ENCODE results near the gene SEPTIN3.

Gene SEPTIN3

GRCh38 chr22:41934284-41935014 is 34.8 kb upstream of the SEPTIN3 start:
- Histone ChIP-seq H3K9me2 (replicated peaks; ENCODE audit: control insufficient read depth, low read length) (no peaks in the 10 kb centered on the region), H3K27me3 (ENCODE audit: control insufficient read depth, low read length) (no peaks in the 10 kb centered on the region), H4K20me1 (ENCODE audit: control insufficient read depth, insufficient read depth, low read depth, low read length) (no peaks in the 10 kb centered on the region), H3K36me3 (ENCODE audit: control insufficient read depth, low read length) (peaks cover 70% of the 10 kb centered on the region), H3F3A (ENCODE audit: control insufficient read depth, insufficient read depth) (peaks cover 58% of the 10 kb centered on the region), H3K4me3 (ENCODE audit: low read length) (peak overlapping the region; percentile 52), H3K9me3 (ENCODE audit: control insufficient read depth, insufficient read depth, low read length) (no peaks in the 10 kb centered on the region), H3K27ac (ENCODE audit: low read depth, low read length) (peak overlapping the region; percentile 95), H3K4me1 (ENCODE audit: control insufficient read depth, low read length) (peaks cover 100% of the 10 kb centered on the region), H3K79me2 (ENCODE audit: control insufficient read depth, low read length) (peaks cover 39% of the 10 kb centered on the region), H3K4me2 (ENCODE audit: low read length) (peak overlapping the region; percentile 87)
- no peak for TF ChIP-seq EZH2phosphoT487 (IDR thresholded peaks at IDR 0.05; ENCODE audit: borderline replicate concordance, low read length)
- no peak for TF ChIP-seq CTCF (IDR thresholded peaks at IDR 0.05; ENCODE audit: low read depth, low read length, poor library complexity, severe bottlenecking)

GRCh38 chr22:41935015-41935351 is 34.3 kb upstream of the SEPTIN3 start:
- peaks cover 60% of the 10 kb centered on the region for H3F3A ChIP-seq (ENCODE audit: control insufficient read depth, insufficient read depth)
- peaks cover 43% of the 10 kb centered on the region for H3K79me2 ChIP-seq (ENCODE audit: control insufficient read depth, low read length)
- H3K27ac ChIP-seq (ENCODE audit: low read depth, low read length), result peak overlapping the region; percentile 95
- no peaks in the 10 kb centered on the region for H4K20me1 ChIP-seq (ENCODE audit: control insufficient read depth, insufficient read depth, low read depth, low read length)
- H3K4me3 ChIP-seq (ENCODE audit: low read length), result peak overlapping the region; percentile 52
- H3K27me3 ChIP-seq (ENCODE audit: control insufficient read depth, low read length), result no peaks in the 10 kb centered on the region
- H3K9me2 ChIP-seq (replicated peaks; ENCODE audit: control insufficient read depth, low read length), result no peaks in the 10 kb centered on the region
- H3K36me3 ChIP-seq (ENCODE audit: control insufficient read depth, low read length), result peaks cover 73% of the 10 kb centered on the region
- TF ChIP-seq CTCF (IDR thresholded peaks at IDR 0.05; ENCODE audit: low read depth, low read length, poor library complexity, severe bottlenecking) (no peak), EZH2phosphoT487 (IDR thresholded peaks at IDR 0.05; ENCODE audit: borderline replicate concordance, low read length) (no peak)
- H3K4me1 ChIP-seq (ENCODE audit: control insufficient read depth, low read length), result peaks cover 100% of the 10 kb centered on the region
- H3K4me2 ChIP-seq (ENCODE audit: low read length), result peak overlapping the region; percentile 87
- H3K9me3 ChIP-seq (ENCODE audit: control insufficient read depth, insufficient read depth, low read length), result no peaks in the 10 kb centered on the region

GRCh38 chr22:41935509-41935908 is 33.7 kb upstream of the SEPTIN3 start:
- H3K4me3 ChIP-seq (ENCODE audit: low read length), result peak overlapping the region; percentile 52
- peak overlapping the region; percentile 87 for H3K4me2 ChIP-seq (ENCODE audit: low read length)
- no peak for TF ChIP-seq EZH2phosphoT487 (IDR thresholded peaks at IDR 0.05; ENCODE audit: borderline replicate concordance, low read length)
- TF ChIP-seq CTCF (IDR thresholded peaks at IDR 0.05; ENCODE audit: low read depth, low read length, poor library complexity, severe bottlenecking), result no peak
- peaks cover under 1% of the 10 kb centered on the region; the same call in 1 of the 2 replicates for H4K20me1 ChIP-seq (ENCODE audit: control insufficient read depth, insufficient read depth, low read depth, low read length)
- peak overlapping the region; percentile 95 for H3K27ac ChIP-seq (ENCODE audit: low read depth, low read length)
- peaks cover 78% of the 10 kb centered on the region for H3K36me3 ChIP-seq (ENCODE audit: control insufficient read depth, low read length)
- peaks cover 100% of the 10 kb centered on the region for H3K4me1 ChIP-seq (ENCODE audit: control insufficient read depth, low read length)
- H3K9me2 ChIP-seq (replicated peaks; ENCODE audit: control insufficient read depth, low read length), result no peaks in the 10 kb centered on the region
- H3F3A ChIP-seq (ENCODE audit: control insufficient read depth, insufficient read depth), result peaks cover 64% of the 10 kb centered on the region
- H3K79me2 ChIP-seq (ENCODE audit: control insufficient read depth, low read length), result peaks cover 48% of the 10 kb centered on the region
- no peaks in the 10 kb centered on the region for H3K9me3 ChIP-seq (ENCODE audit: control insufficient read depth, insufficient read depth, low read length)
- no peaks in the 10 kb centered on the region for H3K27me3 ChIP-seq (ENCODE audit: control insufficient read depth, low read length)
